H1 (cell line): ENCODE measurements around the gene WDR5.

Experiments used
- CHD2 ChIP-seq: IDR thresholded peaks from 2 replicates; pipeline ENCODE4 v1.6.1; 2012; ENCODE audit warnings: low read length, improper control_type of control experiment
- CTCF ChIP-seq, 3 experiments: IDR thresholded peaks; 1 replicate in 2 of 3; 2 replicates in 1 of 3; pipeline versions ENCODE4 v1.5.1 to v1.6.1; 2011; ENCODE audit warnings: low read length in 3 of 3, mild to moderate bottlenecking in 3 of 3, inconsistent platforms in 2 of 3, low read depth in 1 of 3, moderate library complexity in 1 of 3; ENCODE audit not compliant: insufficient read depth in 1 of 3; ENCODE audit errors: control extremely low read depth in 1 of 3
- JUN ChIP-seq: IDR thresholded peaks from 2 replicates; pipeline ENCODE4 v1.6.1; 2011; ENCODE audit warnings: low read depth, mild to moderate bottlenecking, improper control_type of control experiment, low read length
- POLR2A ChIP-seq, 2 experiments: IDR thresholded peaks; 1 replicate in 1 of 2; 2 replicates in 1 of 2; pipeline ENCODE4 v1.6.1; 2011; ENCODE audit warnings: low read depth in 2 of 2, low read length in 2 of 2, mild to moderate bottlenecking in 2 of 2; ENCODE audit errors: control extremely low read depth in 1 of 2
- RAD21 ChIP-seq, 2 experiments: IDR thresholded peaks in 1 of 2; conservative IDR thresholded peaks in 1 of 2; 2 replicates each; pipeline ENCODE4 v1.6.1; 2011; ENCODE audit warnings: low read depth in 2 of 2, low read length in 2 of 2, improper control_type of control experiment in 1 of 2, inconsistent platforms in 1 of 2, mild to moderate bottlenecking in 1 of 2, moderate library complexity in 1 of 2
- SRF ChIP-seq: IDR thresholded peaks from 2 replicates; pipeline ENCODE4 v1.6.1; 2011; ENCODE audit warnings: mild to moderate bottlenecking, low read depth, low read length, moderate library complexity
- TAF1 ChIP-seq: IDR thresholded peaks from 2 replicates; pipeline ENCODE4 v1.6.1; 2011; ENCODE audit warnings: mild to moderate bottlenecking, low read depth, low read length
- TBP ChIP-seq: IDR thresholded peaks from 2 replicates; pipeline ENCODE4 v1.6.1; 2011; ENCODE audit warnings: low read depth, low read length, improper control_type of control experiment
- YY1 ChIP-seq: IDR thresholded peaks from 2 replicates; pipeline ENCODE4 v1.6.1; 2011; ENCODE audit warnings: low read depth, mild to moderate bottlenecking, low read length

GRCh38 chr9:134089972-134090371, 45.9 kb upstream of the WDR5 start:
- TF ChIP-seq CTCF (IDR thresholded peaks at IDR 0.05; ENCODE audit: control extremely low read depth in 1 of 3, insufficient read depth in 1 of 3, low read depth in 1 of 3, low read length in 3 of 3) (no peak), POLR2A (IDR thresholded peaks at IDR 0.05; ENCODE audit: control extremely low read depth in 1 of 2, low read depth in 2 of 2, low read length in 2 of 2) (no peak), SRF (no peak), TAF1 (no peak), RAD21 (IDR thresholded peaks at IDR 0.05 in 1 of 2, conservative IDR thresholded peaks at IDR 0.05 in 1 of 2; ENCODE audit: low read depth in 2 of 2, low read length in 2 of 2) (no peak), TBP (no peak), CHD2 (no peak), YY1 (no peak), JUN (no peak)
